ENCODE measurements around the gene FETUB. TPM values are rescaled to one million over a fixed set of nuclear protein-coding genes. Genes with fewer than 3 reads are reported as not detected.

Gene FETUB
- total RNA-seq, 3 donors from 2014 or later, result not detected

DNA sequence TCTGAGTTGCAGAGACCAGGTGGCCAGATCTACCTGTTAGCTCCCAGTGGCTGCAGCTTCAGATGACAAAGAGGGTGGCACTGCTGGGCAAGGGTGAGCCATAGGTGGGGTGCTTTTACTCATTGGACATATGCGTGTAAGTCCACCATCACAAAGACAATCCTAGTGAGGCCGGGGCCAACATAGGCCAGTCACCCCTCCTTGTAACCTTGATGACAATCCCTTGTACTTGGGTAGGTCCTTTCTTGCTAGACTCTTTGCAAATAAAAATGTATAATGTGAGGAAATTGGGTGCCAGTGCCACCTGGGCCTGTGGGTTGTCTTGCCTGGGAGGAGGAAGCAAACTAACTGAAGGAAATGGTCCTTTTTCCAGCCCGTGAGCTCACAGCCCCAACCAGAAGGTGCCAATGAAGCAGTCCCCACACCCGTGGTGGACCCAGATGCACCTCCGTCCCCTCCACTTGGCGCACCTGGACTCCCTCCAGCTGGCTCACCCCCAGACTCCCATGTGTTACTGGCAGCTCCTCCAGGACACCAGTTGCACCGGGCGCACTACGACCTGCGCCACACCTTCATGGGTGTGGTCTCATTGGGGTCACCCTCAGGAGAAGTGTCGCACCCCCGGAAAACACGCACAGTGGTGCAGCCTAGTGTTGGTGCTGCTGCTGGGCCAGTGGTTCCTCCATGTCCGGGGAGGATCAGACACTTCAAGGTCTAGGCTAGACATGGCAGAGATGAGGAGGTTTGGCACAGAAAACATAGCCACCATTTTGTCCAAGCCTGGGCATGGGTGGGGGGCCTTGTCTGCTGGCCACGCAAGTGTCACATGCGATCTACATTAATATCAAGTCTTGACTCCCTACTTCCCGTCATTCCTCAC, 19.7 kb upstream of the FETUB start:
- no peaks in the 10 kb centered on the region for H3K36me3 ChIP-seq (ENCODE audit: low read depth)
- TF ChIP-seq, protein P1, sequence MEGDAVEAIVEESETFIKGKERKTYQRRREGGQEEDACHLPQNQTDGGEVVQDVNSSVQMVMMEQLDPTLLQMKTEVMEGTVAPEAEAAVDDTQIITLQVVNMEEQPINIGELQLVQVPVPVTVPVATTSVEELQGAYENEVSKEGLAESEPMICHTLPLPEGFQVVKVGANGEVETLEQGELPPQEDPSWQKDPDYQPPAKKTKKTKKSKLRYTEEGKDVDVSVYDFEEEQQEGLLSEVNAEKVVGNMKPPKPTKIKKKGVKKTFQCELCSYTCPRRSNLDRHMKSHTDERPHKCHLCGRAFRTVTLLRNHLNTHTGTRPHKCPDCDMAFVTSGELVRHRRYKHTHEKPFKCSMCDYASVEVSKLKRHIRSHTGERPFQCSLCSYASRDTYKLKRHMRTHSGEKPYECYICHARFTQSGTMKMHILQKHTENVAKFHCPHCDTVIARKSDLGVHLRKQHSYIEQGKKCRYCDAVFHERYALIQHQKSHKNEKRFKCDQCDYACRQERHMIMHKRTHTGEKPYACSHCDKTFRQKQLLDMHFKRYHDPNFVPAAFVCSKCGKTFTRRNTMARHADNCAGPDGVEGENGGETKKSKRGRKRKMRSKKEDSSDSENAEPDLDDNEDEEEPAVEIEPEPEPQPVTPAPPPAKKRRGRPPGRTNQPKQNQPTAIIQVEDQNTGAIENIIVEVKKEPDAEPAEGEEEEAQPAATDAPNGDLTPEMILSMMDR (IDR thresholded peaks at IDR 0.05), result no peak
- H3K4me1 ChIP-seq (ENCODE audit: low read depth), result peaks cover 5% of the 10 kb centered on the region
- intact Hi-C loops (cut with DNase I, micrococcal nuclease), result no loop called here
- ATAC-seq, result no peak
- no peak overlapping the region for H3K4me3 ChIP-seq
- DNase-seq, result no peak
- no peaks in the 10 kb centered on the region for H3K9me3 ChIP-seq

DNA sequence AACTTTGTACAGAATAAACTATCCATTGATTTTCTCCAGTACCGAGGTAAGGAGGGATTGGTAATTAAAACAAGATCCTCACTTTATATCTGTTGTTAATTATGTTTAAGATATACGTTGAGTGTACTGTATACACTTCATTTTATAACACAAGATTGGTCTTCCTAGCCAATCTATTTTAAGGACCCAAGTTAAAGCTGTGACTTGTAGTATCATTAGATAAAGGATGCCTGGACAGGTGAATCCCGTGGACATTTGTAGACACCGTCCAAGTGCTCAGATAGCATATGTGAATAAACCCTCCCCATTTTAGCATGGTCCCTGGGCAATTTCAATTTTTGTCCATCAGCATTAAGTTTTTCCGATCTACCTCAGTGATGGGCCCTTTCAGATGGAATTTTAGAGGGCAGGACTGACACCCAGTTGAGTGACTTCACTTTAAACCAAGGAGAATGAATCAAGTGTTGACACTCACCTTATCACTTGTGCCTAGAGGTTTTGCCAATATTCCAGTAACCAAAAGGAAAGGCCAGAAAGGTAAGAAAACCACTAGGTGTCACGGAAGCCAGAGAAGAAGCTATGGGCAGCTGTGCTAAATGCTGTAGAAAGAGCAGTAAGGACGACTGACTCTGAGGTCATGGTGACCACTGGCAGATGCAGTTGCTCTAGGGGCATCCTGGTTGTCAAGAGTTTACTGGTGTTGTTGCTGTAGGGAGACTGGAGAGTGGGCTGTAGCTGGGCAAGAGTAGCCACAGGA, 18.1 kb upstream of the FETUB start:
- no peak for ATAC-seq
- Histone ChIP-seq H3K9me3 (no peaks in the 10 kb centered on the region), H3K36me3 (ENCODE audit: low read depth) (no peaks in the 10 kb centered on the region), H3K4me1 (ENCODE audit: low read depth) (peaks cover 2% of the 10 kb centered on the region), H3K4me3 (no peak overlapping the region)
- intact Hi-C loops (cut with DNase I, micrococcal nuclease), result no loop called here
- TF ChIP-seq, protein P1 (IDR thresholded peaks at IDR 0.05), result no peak
- DNase-seq, result no peak

DNA sequence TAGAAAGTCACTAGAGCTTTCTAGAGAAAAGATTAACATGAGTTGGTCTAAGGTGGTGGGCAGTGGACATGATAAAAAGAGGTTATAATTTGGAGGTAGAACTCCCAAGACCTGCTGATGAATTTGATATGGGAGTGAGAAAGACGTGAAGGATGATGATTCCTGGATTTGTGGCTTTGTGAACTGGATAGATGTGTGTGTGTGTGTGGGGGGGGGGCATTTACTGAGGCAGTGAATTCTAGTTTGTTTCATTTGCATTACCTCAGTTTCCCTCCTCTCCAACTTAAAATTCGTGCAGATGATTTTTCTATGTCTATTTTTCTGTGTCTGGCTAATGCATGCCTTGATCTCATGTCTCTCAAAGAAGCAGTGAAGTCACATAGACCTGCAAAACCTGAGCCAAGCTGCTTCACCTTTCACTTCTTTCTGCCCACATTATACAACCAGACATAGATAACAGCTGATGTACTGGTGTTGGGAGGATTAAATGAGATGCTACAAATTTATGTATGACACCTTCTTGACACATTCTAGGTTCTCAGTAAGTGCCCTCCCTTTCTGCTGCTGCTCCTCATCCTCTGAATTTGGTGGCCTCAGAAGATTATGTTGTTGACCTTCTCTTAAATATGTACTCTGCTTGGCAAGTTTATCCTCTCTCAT, 17.4 kb upstream of the FETUB start:
- Histone ChIP-seq H3K4me1 (ENCODE audit: low read depth) (no peaks in the 10 kb centered on the region), H3K4me3 (no peak overlapping the region), H3K36me3 (ENCODE audit: low read depth) (no peaks in the 10 kb centered on the region), H3K9me3 (no peaks in the 10 kb centered on the region)
- TF ChIP-seq, protein P1 (IDR thresholded peaks at IDR 0.05), result no peak
- DNase-seq (no peak), ATAC-seq (no peak)
- intact Hi-C loops (cut with DNase I, micrococcal nuclease), result no loop called here

DNA sequence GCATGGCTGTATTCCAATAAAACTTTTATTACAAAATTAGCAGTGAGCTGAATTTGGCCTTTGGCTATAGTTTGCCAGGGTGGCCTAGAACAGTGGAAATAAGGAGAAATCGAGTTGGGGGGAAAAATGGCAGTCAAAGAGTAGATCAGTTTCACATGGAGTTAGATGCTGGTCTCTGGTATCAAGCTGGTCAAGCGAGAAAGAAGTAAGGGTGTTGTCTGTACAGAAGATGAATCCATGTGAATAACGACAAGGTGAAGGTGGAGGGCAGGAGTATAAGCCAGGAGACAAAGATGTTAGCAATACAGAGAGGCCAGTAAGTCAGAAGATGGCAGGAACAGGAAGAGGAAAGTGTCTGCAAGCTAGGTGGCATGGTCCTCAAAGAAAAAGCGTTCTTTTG, 15.6 kb upstream of the FETUB start:
- Histone ChIP-seq H3K36me3 (ENCODE audit: low read depth) (no peaks in the 10 kb centered on the region), H3K4me3 (no peak overlapping the region), H3K4me1 (ENCODE audit: low read depth) (no peaks in the 10 kb centered on the region), H3K9me3 (no peaks in the 10 kb centered on the region)
- no peak for DNase-seq
- ATAC-seq, result no peak
- intact Hi-C loops (cut with DNase I, micrococcal nuclease), result no loop called here
- TF ChIP-seq, protein P1 (IDR thresholded peaks at IDR 0.05), result no peak

DNA sequence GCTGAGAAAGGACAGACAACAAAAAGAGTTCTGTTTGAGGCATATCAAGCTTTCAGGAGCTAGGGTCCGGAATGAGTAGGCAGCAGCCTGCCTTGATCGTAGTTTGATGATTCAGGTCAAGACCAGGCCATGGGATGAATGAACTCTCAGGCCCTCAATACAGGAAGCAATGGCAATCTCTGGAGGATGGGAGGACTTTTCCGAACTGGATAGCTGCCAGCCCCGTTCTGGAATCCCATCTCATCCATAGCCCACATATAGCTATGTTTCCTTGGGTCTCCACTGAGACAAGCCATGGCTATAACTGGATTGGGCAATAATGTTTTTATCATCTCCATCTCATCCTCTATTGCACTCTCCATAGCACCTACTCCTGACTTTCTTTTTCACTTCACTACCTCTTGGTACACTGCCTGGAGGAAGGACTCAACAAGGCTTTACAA, 14.6 kb upstream of the FETUB start:
- H3K9me3 ChIP-seq, result no peaks in the 10 kb centered on the region
- H3K4me3 ChIP-seq, result no peak overlapping the region
- intact Hi-C loops (cut with DNase I, micrococcal nuclease), result no loop called here
- DNase-seq, result no peak
- H3K4me1 ChIP-seq (ENCODE audit: low read depth), result no peaks in the 10 kb centered on the region
- ATAC-seq, result no peak
- TF ChIP-seq, protein P1 (IDR thresholded peaks at IDR 0.05), result no peak
- H3K36me3 ChIP-seq (ENCODE audit: low read depth), result no peaks in the 10 kb centered on the region

Data from mucosa of descending colon (tissue), 3 donors.